ENCODE measurements around the gene IFNA17. TPM values are rescaled to one million over a fixed set of nuclear protein-coding genes. Genes with fewer than 3 reads are reported as not detected.
"Not testable (repeated sequence)": the region's sequence is repeated elsewhere in the genome, so short reads cannot be mapped to it uniquely, and the experiment has no call there.

IFNA17 gene
- total RNA-seq, 4 donors from 2014 or later = not detected

GRCh38 chr9:21234153-21234687 lies 6.2 kb upstream of the IFNA17 start:
- 86% methylated on average over 2 of the region's 4 CpGs for WGBS
- Histone ChIP-seq H3K36me3 (no peaks in the 10 kb centered on the region), H3K4me1 (peaks cover 0 to 4% (median 0%) of the 10 kb centered on the region in 4 donors), H3K4me3 (no peak overlapping the region), H3K27me3 (no peaks in the 10 kb centered on the region), H3K27ac (replicated peaks in 1 of 4) (no peak overlapping the region), H3K9me3 (no peaks in the 10 kb centered on the region)
- TF ChIP-seq CTCF (IDR thresholded peaks at IDR 0.05) (no peak), POLR2AphosphoS5 (IDR thresholded peaks at IDR 0.05) (no peak), EP300 (IDR thresholded peaks at IDR 0.05) (no peak), POLR2A (IDR thresholded peaks at IDR 0.05; ENCODE audit: low read depth) (no peak)
- no peak for DNase-seq (ENCODE audit: extremely low spot score)
- intact Hi-C loops (cut with DNase I) = loop anchor here (2.0 kb wide), 1 partner anchor 557 kb away; no protein-coding TSS in a partner anchor

GRCh38 chr9:21233258-21233657 lies 5.2 kb upstream of the IFNA17 start:
- H3K4me3 ChIP-seq = no peak overlapping the region
- no peak overlapping the region for H3K27ac ChIP-seq (replicated peaks in 1 of 4)
- 100% methylated on average over 2 of the region's 2 CpGs for WGBS
- no peaks in the 10 kb centered on the region for H3K27me3 ChIP-seq
- no peaks in the 10 kb centered on the region for H3K36me3 ChIP-seq
- intact Hi-C loops (cut with DNase I) = no loop called here
- TF ChIP-seq POLR2AphosphoS5 (IDR thresholded peaks at IDR 0.05) = no peak
- TF ChIP-seq CTCF (IDR thresholded peaks at IDR 0.05) = no peak
- TF ChIP-seq POLR2A (IDR thresholded peaks at IDR 0.05; ENCODE audit: low read depth) = no peak
- TF ChIP-seq EP300 (IDR thresholded peaks at IDR 0.05) = no peak
- DNase-seq (ENCODE audit: extremely low spot score) = no peak
- peaks cover 0 to 4% (median 0%) of the 10 kb centered on the region in 4 donors for H3K4me1 ChIP-seq
- no peaks in the 10 kb centered on the region for H3K9me3 ChIP-seq

- H3K27ac ChIP-seq (replicated peaks in 1 of 4); DNase-seq (ENCODE audit: extremely low spot score); H3K9me3 ChIP-seq; H3K36me3 ChIP-seq; H3K4me3 ChIP-seq; H3K4me1 ChIP-seq; intact Hi-C loops (cut with DNase I); H3K27me3 ChIP-seq: not testable (repeated sequence)
- 86% methylated on average over 1 of the region's 1 CpG for WGBS
These were observed 10.8 kb downstream of the IFNA17 start, which contains the start of gene IFNA16 for GRCh38 chr9:21217211-21217610. Gene IFNA16 (minus strand): TSS chr9:21217311. CDS start chr9:21217305, 6 bp downstream.

GRCh38 chr9:21213411-21214326 lies 14.4 kb downstream of the IFNA17 start:
- H3K27me3 ChIP-seq; H3K9me3 ChIP-seq; intact Hi-C loops (cut with DNase I); DNase-seq (ENCODE audit: extremely low spot score); H3K27ac ChIP-seq (replicated peaks in 1 of 4); H3K36me3 ChIP-seq; H3K4me3 ChIP-seq; H3K4me1 ChIP-seq: not testable (repeated sequence)
- WGBS = 51% methylated on average over 5 of the region's 5 CpGs
- TF ChIP-seq CTCF (IDR thresholded peaks at IDR 0.05) = peak in 2 of 3 experiments; percentile 10 to 19

- 83% methylated on average over 1 of the region's 2 CpGs for WGBS
- H3K4me3 ChIP-seq; H3K27ac ChIP-seq (replicated peaks in 1 of 4); H3K4me1 ChIP-seq; H3K27me3 ChIP-seq; DNase-seq (ENCODE audit: extremely low spot score); H3K9me3 ChIP-seq; H3K36me3 ChIP-seq; intact Hi-C loops (cut with DNase I): not testable (repeated sequence)
These were observed 15.9 kb downstream of the IFNA17 start for GRCh38 chr9:21212160-21212559.

GRCh38 chr9:21210782-21211181 lies 17.2 kb downstream of the IFNA17 start:
- H3K27me3 ChIP-seq = not testable (repeated sequence)
- 88% methylated on average over 2 of the region's 2 CpGs for WGBS

More at GRCh38 chr9:21210782-21211181, 17.2 kb downstream of the IFNA17 start:
- intact Hi-C loops (cut with DNase I); H3K4me3 ChIP-seq; H3K36me3 ChIP-seq; H3K27ac ChIP-seq (replicated peaks in 1 of 4); H3K4me1 ChIP-seq; DNase-seq (ENCODE audit: extremely low spot score); H3K9me3 ChIP-seq: not testable (repeated sequence)
